WTC11 (cell line): Measurements from ENCODE around the gene HMMR.

Source experiments
- CREM ChIP-seq: sonication (generic); formaldehyde crosslinking; IDR thresholded peaks from 2 replicates; pipeline ENCODE4 v1.8.1; 2022; ENCODE audit warnings: mild to moderate bottlenecking, missing genetic modification reagents, moderate library complexity
- NR2C2 ChIP-seq: sonication (generic); formaldehyde crosslinking; IDR thresholded peaks from 2 replicates; pipeline ENCODE4 v1.8.0; 2022; ENCODE audit warnings: mild to moderate bottlenecking, missing genetic modification reagents
- NR3C1 ChIP-seq: sonication (generic); formaldehyde crosslinking; conservative IDR thresholded peaks from 2 replicates; pipeline ENCODE4 v1.8.1; 2023; ENCODE audit warnings: low read depth, mild to moderate bottlenecking, missing genetic modification reagents
- SP1 ChIP-seq: sonication (generic); formaldehyde crosslinking; conservative IDR thresholded peaks from 2 replicates; pipeline ENCODE4 v1.8.1; 2022; ENCODE audit warnings: missing genetic modification reagents
- ZNF263 ChIP-seq: sonication (generic); formaldehyde crosslinking; IDR thresholded peaks from 2 replicates; pipeline ENCODE4 v1.8.1; 2022; ENCODE audit warnings: low read depth, mild to moderate bottlenecking, moderate library complexity, missing genetic modification reagents
- TF ChIP-seq, protein P1 (sequence below): sonication (generic); formaldehyde crosslinking; IDR thresholded peaks from 2 replicates; pipeline ENCODE4 v1.8.1; 2022; ENCODE audit warnings: mild to moderate bottlenecking, missing genetic modification reagents, moderate library complexity, borderline replicate concordance
- TF ChIP-seq, protein P2 (sequence below): fragments of 200-600 bp; IDR thresholded peaks from 2 replicates; pipeline ENCODE4 v1.8.0; 2022; ENCODE audit warnings: antibody characterized with exemption

DNA sequence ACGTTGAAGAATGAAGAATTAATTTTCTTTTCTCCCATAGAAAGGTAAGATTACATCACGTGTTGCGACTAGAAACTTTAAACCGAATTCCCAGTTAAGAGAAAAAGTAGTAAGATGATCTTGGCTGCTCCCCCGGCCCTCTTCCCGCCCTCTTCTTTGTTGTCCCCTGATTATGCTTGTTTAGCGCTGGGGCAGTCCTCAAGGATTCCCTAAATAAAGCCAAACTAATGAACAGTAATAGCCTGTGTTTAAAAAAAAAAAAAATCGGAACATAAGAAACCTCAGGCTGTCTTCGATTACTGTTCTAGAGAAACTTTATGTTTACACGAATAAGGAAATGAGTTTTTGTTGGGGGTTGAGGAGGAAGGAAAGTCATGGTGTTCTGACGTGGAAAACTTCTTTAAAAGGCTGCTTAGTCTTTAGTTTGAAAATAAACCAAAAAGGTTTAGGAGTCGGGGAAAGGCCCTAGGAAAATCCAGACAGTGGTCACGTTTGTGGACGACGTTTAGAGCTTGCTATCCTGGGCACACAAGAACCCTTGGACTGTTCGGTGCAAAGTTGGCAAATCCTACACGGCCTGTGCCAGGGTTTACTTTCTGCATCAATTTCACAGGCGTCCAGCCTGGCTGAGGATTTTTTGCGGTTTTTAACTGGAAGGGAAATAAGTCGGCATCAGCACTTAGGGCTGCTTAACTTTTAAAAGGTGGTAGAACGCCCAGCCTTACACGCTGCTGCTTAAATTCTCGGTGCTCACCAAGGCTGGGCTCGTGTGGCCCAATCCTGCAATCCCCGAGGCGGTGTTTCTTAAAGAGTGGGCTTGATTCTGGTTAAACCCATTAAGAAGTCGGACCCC is 43.9 kb downstream of the HMMR start:
- no peak for TF ChIP-seq NR3C1 (CRISPR knock-in tag)
- TF ChIP-seq, protein P1, sequence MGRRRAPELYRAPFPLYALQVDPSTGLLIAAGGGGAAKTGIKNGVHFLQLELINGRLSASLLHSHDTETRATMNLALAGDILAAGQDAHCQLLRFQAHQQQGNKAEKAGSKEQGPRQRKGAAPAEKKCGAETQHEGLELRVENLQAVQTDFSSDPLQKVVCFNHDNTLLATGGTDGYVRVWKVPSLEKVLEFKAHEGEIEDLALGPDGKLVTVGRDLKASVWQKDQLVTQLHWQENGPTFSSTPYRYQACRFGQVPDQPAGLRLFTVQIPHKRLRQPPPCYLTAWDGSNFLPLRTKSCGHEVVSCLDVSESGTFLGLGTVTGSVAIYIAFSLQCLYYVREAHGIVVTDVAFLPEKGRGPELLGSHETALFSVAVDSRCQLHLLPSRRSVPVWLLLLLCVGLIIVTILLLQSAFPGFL (CRISPR knock-in tag): no peak
- TF ChIP-seq CREM: no peak
- no peak for TF ChIP-seq SP1 (CRISPR knock-in tag)
- TF ChIP-seq, protein P2, sequence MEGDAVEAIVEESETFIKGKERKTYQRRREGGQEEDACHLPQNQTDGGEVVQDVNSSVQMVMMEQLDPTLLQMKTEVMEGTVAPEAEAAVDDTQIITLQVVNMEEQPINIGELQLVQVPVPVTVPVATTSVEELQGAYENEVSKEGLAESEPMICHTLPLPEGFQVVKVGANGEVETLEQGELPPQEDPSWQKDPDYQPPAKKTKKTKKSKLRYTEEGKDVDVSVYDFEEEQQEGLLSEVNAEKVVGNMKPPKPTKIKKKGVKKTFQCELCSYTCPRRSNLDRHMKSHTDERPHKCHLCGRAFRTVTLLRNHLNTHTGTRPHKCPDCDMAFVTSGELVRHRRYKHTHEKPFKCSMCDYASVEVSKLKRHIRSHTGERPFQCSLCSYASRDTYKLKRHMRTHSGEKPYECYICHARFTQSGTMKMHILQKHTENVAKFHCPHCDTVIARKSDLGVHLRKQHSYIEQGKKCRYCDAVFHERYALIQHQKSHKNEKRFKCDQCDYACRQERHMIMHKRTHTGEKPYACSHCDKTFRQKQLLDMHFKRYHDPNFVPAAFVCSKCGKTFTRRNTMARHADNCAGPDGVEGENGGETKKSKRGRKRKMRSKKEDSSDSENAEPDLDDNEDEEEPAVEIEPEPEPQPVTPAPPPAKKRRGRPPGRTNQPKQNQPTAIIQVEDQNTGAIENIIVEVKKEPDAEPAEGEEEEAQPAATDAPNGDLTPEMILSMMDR: no peak
- no peak for TF ChIP-seq NR2C2 (CRISPR knock-in tag)
- TF ChIP-seq ZNF263 (CRISPR knock-in tag): no peak
